Measurements from ENCODE around the gene HORMAD2. TPM values are rescaled to one million over a fixed set of nuclear protein-coding genes. Genes with fewer than 3 reads are reported as not detected.

The HORMAD2 gene
- total RNA-seq, 1 donor from 2014 or later: not detected

DNA sequence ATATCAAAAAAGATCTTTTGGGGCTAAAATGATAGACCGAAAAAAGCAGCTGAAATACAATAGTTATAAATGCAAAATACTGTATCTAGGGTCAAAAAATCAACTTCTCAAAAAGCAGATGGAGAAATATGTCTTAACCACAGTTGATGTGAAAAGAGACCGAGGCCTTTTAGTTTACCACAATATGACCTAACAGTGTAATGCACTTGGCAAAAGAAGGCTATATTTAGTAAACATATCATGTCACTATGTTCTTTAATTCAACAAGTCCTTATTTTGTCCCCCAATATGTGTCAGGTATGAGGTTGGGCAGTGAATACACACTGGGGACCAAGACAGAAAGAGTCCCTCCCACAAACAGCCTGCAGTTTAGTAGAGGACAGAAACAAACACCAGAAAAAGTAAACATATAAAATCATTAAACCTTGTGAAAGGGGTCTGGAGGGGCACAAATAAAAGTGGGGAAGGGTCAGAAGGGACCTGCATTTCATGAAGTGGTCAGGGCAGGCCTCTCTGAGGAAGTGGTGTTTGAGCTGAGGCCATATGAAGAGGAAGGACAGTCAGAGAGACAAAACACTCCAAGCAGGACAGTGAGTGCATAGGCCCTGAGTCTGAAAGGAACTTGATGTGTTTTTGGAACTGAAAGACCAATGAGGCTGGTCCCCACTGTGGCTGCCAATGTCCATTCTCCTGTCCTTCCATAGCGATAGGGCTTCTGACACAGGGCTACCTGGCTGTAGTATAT is 112.9 kb downstream of the HORMAD2 start:
- DNase-seq (ENCODE audit: low read depth) (no peak), FAIRE-seq (no peak)
- H3K27ac ChIP-seq (ENCODE audit: low read depth, low read length): no peak overlapping the region
- no peak overlapping the region for H3K4me2 ChIP-seq (ENCODE audit: low read length)
- no peaks in the 10 kb centered on the region for H4K20me1 ChIP-seq (ENCODE audit: insufficient read depth, low read length)
- peak overlapping the region; percentile 72 for H3K27ac Mint-ChIP-seq (ENCODE audit: unreplicated experiment)
- no peak overlapping the region for H2AFZ ChIP-seq (ENCODE audit: low read depth, low read length)
- peaks cover 68% of the 10 kb centered on the region for H3K4me1 Mint-ChIP-seq (ENCODE audit: low read depth, unreplicated experiment)
- no peaks in the 10 kb centered on the region for H3K36me3 ChIP-seq (ENCODE audit: insufficient read depth, low read length)
- H3K79me2 ChIP-seq (ENCODE audit: insufficient read depth, low read length): no peaks in the 10 kb centered on the region
- no peak overlapping the region for H3K4me3 Mint-ChIP-seq (ENCODE audit: unreplicated experiment)
- H3K27me3 Mint-ChIP-seq (ENCODE audit: low read depth, unreplicated experiment): no peaks in the 10 kb centered on the region
- H3K27me3 ChIP-seq (ENCODE audit: insufficient read depth, low read length): no peaks in the 10 kb centered on the region
- no peak overlapping the region for H3K9ac ChIP-seq (ENCODE audit: low read length)
- H3K4me3 ChIP-seq (ENCODE audit: insufficient read depth, low read depth, low read length): no peak overlapping the region
- H3K36me3 Mint-ChIP-seq (ENCODE audit: low read depth, unreplicated experiment): no peaks in the 10 kb centered on the region
- H3K9me3 ChIP-seq (ENCODE audit: insufficient read depth, low read depth, low read length): no peaks in the 10 kb centered on the region
- H3K4me1 ChIP-seq (ENCODE audit: insufficient read depth, low read length): peaks cover 43% of the 10 kb centered on the region
- TF ChIP-seq, protein P1, sequence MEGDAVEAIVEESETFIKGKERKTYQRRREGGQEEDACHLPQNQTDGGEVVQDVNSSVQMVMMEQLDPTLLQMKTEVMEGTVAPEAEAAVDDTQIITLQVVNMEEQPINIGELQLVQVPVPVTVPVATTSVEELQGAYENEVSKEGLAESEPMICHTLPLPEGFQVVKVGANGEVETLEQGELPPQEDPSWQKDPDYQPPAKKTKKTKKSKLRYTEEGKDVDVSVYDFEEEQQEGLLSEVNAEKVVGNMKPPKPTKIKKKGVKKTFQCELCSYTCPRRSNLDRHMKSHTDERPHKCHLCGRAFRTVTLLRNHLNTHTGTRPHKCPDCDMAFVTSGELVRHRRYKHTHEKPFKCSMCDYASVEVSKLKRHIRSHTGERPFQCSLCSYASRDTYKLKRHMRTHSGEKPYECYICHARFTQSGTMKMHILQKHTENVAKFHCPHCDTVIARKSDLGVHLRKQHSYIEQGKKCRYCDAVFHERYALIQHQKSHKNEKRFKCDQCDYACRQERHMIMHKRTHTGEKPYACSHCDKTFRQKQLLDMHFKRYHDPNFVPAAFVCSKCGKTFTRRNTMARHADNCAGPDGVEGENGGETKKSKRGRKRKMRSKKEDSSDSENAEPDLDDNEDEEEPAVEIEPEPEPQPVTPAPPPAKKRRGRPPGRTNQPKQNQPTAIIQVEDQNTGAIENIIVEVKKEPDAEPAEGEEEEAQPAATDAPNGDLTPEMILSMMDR (IDR thresholded peaks at IDR 0.05; ENCODE audit: insufficient read depth, low read depth, low read length): no peak
- TF ChIP-seq EZH2 (IDR thresholded peaks at IDR 0.05; ENCODE audit: insufficient read depth, low read length): no peak
- no peaks in the 10 kb centered on the region for H3K9me3 Mint-ChIP-seq (ENCODE audit: unreplicated experiment)

DNA sequence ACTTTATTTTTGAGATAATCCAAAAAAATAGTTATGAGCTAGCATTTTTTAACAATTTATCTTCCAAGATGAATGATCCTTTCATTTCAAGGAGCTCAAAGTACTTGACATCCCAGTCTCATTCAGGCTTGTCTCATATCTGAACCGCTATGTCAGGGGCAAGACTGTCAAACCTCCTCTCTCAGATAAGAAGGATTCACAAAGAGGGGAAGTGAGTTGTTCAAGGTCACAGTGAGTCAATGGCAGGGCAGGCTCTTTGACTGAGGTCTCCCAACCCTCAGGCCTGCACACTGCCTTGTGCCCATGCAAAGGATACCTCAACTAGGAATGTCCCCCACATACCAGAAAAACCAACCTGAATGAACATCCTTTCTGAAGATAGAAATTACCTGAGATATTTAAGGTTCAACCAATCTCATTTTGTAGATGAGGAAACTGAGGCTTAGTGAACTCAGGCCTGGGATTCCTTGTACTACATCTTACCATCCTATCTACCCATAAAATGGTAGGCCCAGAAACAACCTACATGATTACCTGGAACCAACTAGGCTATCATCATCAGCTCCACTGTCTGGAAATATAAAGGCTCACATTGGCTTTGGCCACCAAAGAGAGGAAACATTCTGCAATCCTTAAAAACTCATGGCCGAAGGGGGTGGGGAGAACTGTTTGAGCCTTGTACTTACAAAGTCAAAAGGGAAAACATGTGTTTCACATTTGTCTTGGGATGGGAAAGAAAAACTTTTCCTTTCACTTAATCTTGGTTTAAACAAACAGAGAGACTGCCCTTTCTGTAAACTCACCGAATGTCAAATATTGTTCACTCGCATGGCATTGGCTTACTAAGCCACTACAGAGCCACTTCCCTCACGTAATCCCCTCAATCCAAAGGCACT is 115.2 kb downstream of the HORMAD2 start:
- Histone ChIP-seq H4K20me1 (ENCODE audit: insufficient read depth, low read length) (no peaks in the 10 kb centered on the region), H3K27ac (ENCODE audit: low read depth, low read length) (peak overlapping the region; percentile 99), H3K4me1 (ENCODE audit: insufficient read depth, low read length) (peaks cover 43% of the 10 kb centered on the region), H3K27me3 (ENCODE audit: insufficient read depth, low read length) (no peaks in the 10 kb centered on the region), H3K4me2 (ENCODE audit: low read length) (peak overlapping the region; percentile 63), H3K9me3 (ENCODE audit: insufficient read depth, low read depth, low read length) (no peaks in the 10 kb centered on the region), H3K9ac (ENCODE audit: low read length) (peak overlapping the region; percentile 91), H3K79me2 (ENCODE audit: insufficient read depth, low read length) (no peaks in the 10 kb centered on the region), H3K4me3 (ENCODE audit: insufficient read depth, low read depth, low read length) (peak overlapping the region; percentile 14), H2AFZ (ENCODE audit: low read depth, low read length) (no peak overlapping the region), H3K36me3 (ENCODE audit: insufficient read depth, low read length) (no peaks in the 10 kb centered on the region)
- Mint-ChIP-seq H3K9me3 (ENCODE audit: unreplicated experiment) (no peaks in the 10 kb centered on the region), H3K27me3 (ENCODE audit: low read depth, unreplicated experiment) (no peaks in the 10 kb centered on the region), H3K36me3 (ENCODE audit: low read depth, unreplicated experiment) (no peaks in the 10 kb centered on the region), H3K4me3 (ENCODE audit: unreplicated experiment) (peak overlapping the region; percentile 41), H3K4me1 (ENCODE audit: low read depth, unreplicated experiment) (peaks cover 49% of the 10 kb centered on the region), H3K27ac (ENCODE audit: unreplicated experiment) (peak overlapping the region; percentile 99)
- DNase-seq (ENCODE audit: low read depth) (no peak), FAIRE-seq (no peak)
- TF ChIP-seq EZH2 (IDR thresholded peaks at IDR 0.05; ENCODE audit: insufficient read depth, low read length): no peak
- TF ChIP-seq, protein P1 (IDR thresholded peaks at IDR 0.05; ENCODE audit: insufficient read depth, low read depth, low read length): no peak
